Neural cell (in vitro differentiated cells): ENCODE measurements around the gene EIF4A3. TPM values are rescaled to one million over a fixed set of nuclear protein-coding genes. Genes with fewer than 3 reads are reported as not detected.

Experiments
- H2AFZ ChIP-seq: fragments of 200-600, 300-800 bp; sonication (generic), shearing (Covaris generic); 2 replicates; pipeline ENCODE4 v1.6.0; 2014; ENCODE audit warnings: low read depth, mild to moderate bottlenecking, antibody characterized with exemption, low read length, moderate library complexity
- H3F3A ChIP-seq: fragments of 200-600 bp; shearing (Covaris generic); 2 replicates; pipeline ENCODE4 v1.6.1; 2016; ENCODE audit warnings: mild to moderate bottlenecking, moderate library complexity, mixed read lengths, antibody characterized with exemption, low read length; ENCODE audit not compliant: insufficient read depth, poor library complexity, severe bottlenecking
- H3K27ac ChIP-seq: fragments of 200-600, 300-800 bp; sonication (generic), shearing (Covaris generic); 2 replicates; pipeline ENCODE4 v1.5.1; 2014; ENCODE audit warnings: mild to moderate bottlenecking, low read length, moderate library complexity
- H3K27me3 ChIP-seq: fragments of 300-800, 200-600 bp; sonication (generic), shearing (Covaris generic); 2 replicates; pipeline ENCODE4 v1.6.0; 2014; ENCODE audit warnings: mild to moderate bottlenecking, low read depth, low read length, moderate library complexity; ENCODE audit not compliant: insufficient read depth
- H3K36me3 ChIP-seq: fragments of 300-800, 200-600 bp; sonication (generic), shearing (Covaris generic); 2 replicates; pipeline ENCODE4 v1.5.1; 2014; ENCODE audit warnings: mild to moderate bottlenecking, antibody characterized with exemption, low read length, moderate library complexity; ENCODE audit not compliant: insufficient read depth
- H3K4me2 ChIP-seq: fragments of 300-800, 200-600 bp; sonication (generic), shearing (Covaris generic); 2 replicates; pipeline ENCODE4 v1.6.0; 2014; ENCODE audit warnings: mild to moderate bottlenecking, low read length
- H3K4me3 ChIP-seq: fragments of 300-800, 200-600 bp; sonication (generic), shearing (Covaris generic); 2 replicates; pipeline ENCODE4 v1.5.1; 2014; ENCODE audit warnings: mild to moderate bottlenecking, low read length, moderate library complexity
- H3K79me2 ChIP-seq: fragments of 200-600 bp; shearing (Covaris generic); replicated peaks from 2 replicates; pipeline ENCODE4 v1.6.0; 2014; ENCODE audit warnings: mild to moderate bottlenecking, low read length, moderate library complexity; ENCODE audit not compliant: insufficient read depth
- H3K9ac ChIP-seq: fragments of 300-800, 200-600 bp; sonication (generic), shearing (Covaris generic); 2 replicates; pipeline ENCODE4 v1.6.1; 2016; ENCODE audit warnings: mild to moderate bottlenecking, low read length, mixed read lengths
- H3K9me2 ChIP-seq: fragments of 200-600 bp; shearing (Covaris generic); 2 replicates; pipeline ENCODE4 v1.6.1; 2016; ENCODE audit warnings: mild to moderate bottlenecking, low read length, mixed read lengths; ENCODE audit not compliant: insufficient read depth
- H3K9me3 ChIP-seq: fragments of 200-600, 300-800 bp; sonication (generic), shearing (Covaris generic); 2 replicates; pipeline ENCODE4 v1.6.1; 2016; ENCODE audit warnings: mild to moderate bottlenecking, mixed run types, low read length, moderate library complexity, mixed read lengths
- H4K20me1 ChIP-seq: fragments of 200-600 bp; shearing (Covaris generic); 2 replicates; pipeline ENCODE4 v1.6.1; 2016; ENCODE audit warnings: mild to moderate bottlenecking, mixed run types; ENCODE audit not compliant: insufficient read depth
- CTCF ChIP-seq: fragments of 450-650 bp; IDR thresholded peaks from 2 replicates; pipeline ENCODE4 v1.5.1; 2014; ENCODE audit warnings: antibody characterized with exemption, mild to moderate bottlenecking, moderate library complexity; ENCODE audit not compliant: poor library complexity, severe bottlenecking
- EP300 ChIP-seq: fragments of 450-650 bp; conservative IDR thresholded peaks from 2 replicates; pipeline ENCODE4 v1.6.1; 2014; ENCODE audit warnings: antibody characterized with exemption, mild to moderate bottlenecking, moderate library complexity; ENCODE audit not compliant: poor library complexity, severe bottlenecking
- EZH2 ChIP-seq: fragments of 200-600, 300-800 bp; shearing (Covaris generic), sonication (generic); IDR thresholded peaks from 2 replicates; pipeline ENCODE4 v1.6.1; 2014; ENCODE audit warnings: antibody characterized with exemption, low read length, borderline replicate concordance, mild to moderate bottlenecking; ENCODE audit not compliant: insufficient read depth, poor library complexity, severe bottlenecking
- MXI1 ChIP-seq: fragments of 450-650 bp; conservative IDR thresholded peaks from 2 replicates; pipeline ENCODE4 v1.6.1; 2014; ENCODE audit warnings: antibody characterized with exemption, mild to moderate bottlenecking; ENCODE audit not compliant: poor library complexity, severe bottlenecking
- POLR2AphosphoS5 ChIP-seq: IDR thresholded peaks from 2 replicates; pipeline ENCODE4 v1.6.1; 2012
- RAD21 ChIP-seq: fragments of 450-650 bp; conservative IDR thresholded peaks from 2 replicates; pipeline ENCODE4 v1.6.1; 2014; ENCODE audit warnings: antibody characterized with exemption, mild to moderate bottlenecking, moderate library complexity
- REST ChIP-seq: IDR thresholded peaks from 2 replicates; pipeline ENCODE4 v1.6.1; 2012; ENCODE audit warnings: borderline replicate concordance
- SMC3 ChIP-seq: fragments of 450-650 bp; conservative IDR thresholded peaks from 2 replicates; pipeline ENCODE4 v1.6.1; 2014; ENCODE audit warnings: antibody characterized with exemption, mild to moderate bottlenecking, moderate library complexity; ENCODE audit not compliant: poor library complexity
- TAF1 ChIP-seq: IDR thresholded peaks from 2 replicates; pipeline ENCODE4 v1.6.1; 2012; ENCODE audit warnings: low read depth
- polyA plus RNA-seq: library from polyadenylated mRNA; depleted of rRNA; stranded (reverse); fragments of >200 nt; gene quantifications from 2 replicates; pipeline ENCODE4 v1.2.3, GENCODE V29; 2014

Gene EIF4A3
- polyA plus RNA-seq, 1 donor from 2014 or later: 109 TPM

GRCh38 chr17:80089762-80090161 lies 57.2 kb downstream of the EIF4A3 start:
- no peak overlapping the region for H3K9ac ChIP-seq
- no peaks in the 10 kb centered on the region for H3F3A ChIP-seq
- H3K4me3 ChIP-seq: no peak overlapping the region
- no peak overlapping the region for H3K27ac ChIP-seq
- H3K4me2 ChIP-seq: no peak overlapping the region
- H3K27me3 ChIP-seq: no peaks in the 10 kb centered on the region
- no peaks in the 10 kb centered on the region for H3K9me2 ChIP-seq
- no peaks in the 10 kb centered on the region for H3K9me3 ChIP-seq
- H3K36me3 ChIP-seq: no peaks in the 10 kb centered on the region
- no peaks in the 10 kb centered on the region for H4K20me1 ChIP-seq
- no peaks in the 10 kb centered on the region for H3K79me2 ChIP-seq
- H2AFZ ChIP-seq: no peak overlapping the region
- TF ChIP-seq SMC3 (no peak), POLR2AphosphoS5 (no peak), CTCF (no peak), REST (no peak), EZH2 (no peak), TAF1 (no peak), RAD21 (no peak), EP300 (no peak), MXI1 (no peak)

- Histone ChIP-seq H3K36me3 (no peaks in the 10 kb centered on the region), H3K27ac (no peak overlapping the region), H3K4me3 (no peak overlapping the region), H3F3A (no peaks in the 10 kb centered on the region), H3K27me3 (no peaks in the 10 kb centered on the region), H3K9me2 (no peaks in the 10 kb centered on the region), H4K20me1 (no peaks in the 10 kb centered on the region), H3K9ac (no peak overlapping the region), H3K4me2 (no peak overlapping the region), H3K9me3 (no peaks in the 10 kb centered on the region), H2AFZ (no peak overlapping the region), H3K79me2 (no peaks in the 10 kb centered on the region)
- TF ChIP-seq CTCF: no peak
- TF ChIP-seq POLR2AphosphoS5: no peak
- TF ChIP-seq MXI1: no peak
These were observed 59.3 kb downstream of the EIF4A3 start for GRCh38 chr17:80087346-80088265.
